HG03469 (cell line): Measurements from ENCODE around the gene EPHA3.

Experiments used
- ATAC-seq: cut with Tn5 transposase; IDR thresholded peaks from one replicate; pipeline ENCODE4 v1.9.1; 2021; ENCODE audit warnings: mild to moderate bottlenecking, moderate library complexity, moderate number of reproducible peaks; ENCODE audit not compliant: unreplicated experiment

Gene EPHA3

GRCh38 chr3:89527736-89528305 lies 420.4 kb downstream of the EPHA3 start:
- ATAC-seq = no peak
